GM19372 (cell line): ENCODE data around the gene MRPS34.

ENCODE experiments used
- ATAC-seq: cut with Tn5 transposase; IDR thresholded peaks from one replicate; pipeline ENCODE4 v1.9.1; 2021; ENCODE audit warnings: mild to moderate bottlenecking, low read depth, moderate library complexity; ENCODE audit not compliant: unreplicated experiment

MRPS34 gene

GRCh38 chr16:1731603-1732002, 41.3 kb downstream of the MRPS34 start:
- ATAC-seq: no peak

- ATAC-seq: no peak
Observed at GRCh38 chr16:1731073-1731472, 41.9 kb downstream of the MRPS34 start.

GRCh38 chr16:1729445-1729844, 43.5 kb downstream of the MRPS34 start:
- no peak for ATAC-seq

- no peak for ATAC-seq
Observed at GRCh38 chr16:1729026-1729425, 43.9 kb downstream of the MRPS34 start.

- no peak for ATAC-seq
Observed at GRCh38 chr16:1727651-1728624, 45.0 kb downstream of the MRPS34 start.

- no peak for ATAC-seq
Observed at GRCh38 chr16:1726661-1727502, 46.1 kb downstream of the MRPS34 start.

- no peak for ATAC-seq
Observed at GRCh38 chr16:1724491-1724890, 48.4 kb downstream of the MRPS34 start.

- no peak for ATAC-seq
Observed at GRCh38 chr16:1723450-1724147, 49.3 kb downstream of the MRPS34 start.
